ENCODE results near the gene KCNQ4. TPM values are rescaled to one million over a fixed set of nuclear protein-coding genes. Genes with fewer than 3 reads are reported as not detected.

Gene KCNQ4
- total and polyA plus RNA-seq, 2 of the 8 experiments (the other 6 are each of a cell fraction or from before 2014, with no cell fraction given), result 2.2 to 3.9 TPM

DNA sequence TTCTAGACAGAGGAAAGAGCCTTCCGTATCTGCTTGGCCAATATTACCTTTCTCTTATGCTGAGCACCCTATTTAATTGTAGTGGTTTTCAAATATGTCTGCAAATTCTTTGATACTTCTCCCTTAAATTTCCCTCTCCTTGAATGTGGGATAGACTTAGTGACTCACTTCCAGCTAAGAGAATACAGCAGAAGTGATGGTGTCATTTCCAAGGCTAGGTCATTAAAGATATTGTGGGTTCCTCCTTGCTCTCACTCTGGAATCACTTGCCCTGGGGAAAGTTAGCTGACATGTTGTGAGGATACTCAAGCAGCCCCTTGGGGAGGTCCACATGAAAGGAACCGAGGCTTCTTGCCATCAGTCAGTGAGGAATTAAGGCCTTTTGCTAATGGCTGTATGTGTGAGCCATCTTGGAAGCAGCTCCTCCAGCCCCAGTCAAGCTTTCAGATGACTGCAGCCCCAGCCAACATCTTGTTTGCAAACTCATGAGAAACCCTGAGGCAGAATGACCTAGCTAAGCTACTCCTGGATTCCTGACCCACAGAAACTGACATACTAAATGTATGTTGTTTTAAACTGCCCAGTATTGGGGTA is 86.6 kb downstream of the KCNQ4 start:
- H3K14ac ChIP-seq (ENCODE audit: insufficient read length), result no peak overlapping the region
- no peak overlapping the region for H3K4me3 ChIP-seq (ENCODE audit: extremely low read depth in 1 of 4, insufficient read depth in 2 of 4, low read depth in 3 of 4, low read length in 4 of 4)
- no peak overlapping the region for H3K27ac ChIP-seq (ENCODE audit: low read depth, low read length)
- H2BK15ac ChIP-seq (ENCODE audit: low read length), result no peak overlapping the region
- ChIA-PET POLR2A (ENCODE audit: partially characterized antibody) (interaction anchor here (0.8 to 1.4 kb wide), 2 partner anchors 8 to 82 kb away, joined by 3 read pairs; partner anchors contain the start of gene CITED4), CTCF (ENCODE audit: partially characterized antibody) (interaction anchor here (0.6 to 26.8 kb wide), 4 partner anchors 24 to 98 kb away, joined by 3 to 917 read pairs (median 4); no protein-coding TSS in a partner anchor)
- H3K79me2 ChIP-seq (ENCODE audit: control insufficient read depth in 1 of 2, insufficient read depth in 2 of 2, low read length in 2 of 2), result no peaks in the 10 kb centered on the region
- no peak overlapping the region for H4K91ac ChIP-seq (replicated peaks; ENCODE audit: insufficient read length, low read length)
- H4K8ac ChIP-seq (ENCODE audit: extremely low read depth, insufficient read depth, low read length), result no peak overlapping the region
- H2BK20ac ChIP-seq (ENCODE audit: low read length), result no peak overlapping the region
- DNase-seq (ENCODE audit: low read depth in 1 of 2, low spot score in 2 of 2) (no peak), FAIRE-seq (no peak)
- no peak overlapping the region for H3K18ac ChIP-seq (ENCODE audit: extremely low read depth, low read length)
- no peaks in the 10 kb centered on the region for H3K4me1 ChIP-seq (replicated peaks in 1 of 4; ENCODE audit: control insufficient read depth in 3 of 4, insufficient read depth in 4 of 4, low read length in 3 of 4)
- H2AFZ ChIP-seq (ENCODE audit: low read length), result no peak overlapping the region
- H3K79me1 ChIP-seq (ENCODE audit: low read depth, low read length), result no peaks in the 10 kb centered on the region
- no peaks in the 10 kb centered on the region for H3K36me3 ChIP-seq (ENCODE audit: control insufficient read depth in 2 of 4, insufficient read depth in 4 of 4, low read length in 3 of 4)
- no peak overlapping the region for H3K56ac ChIP-seq (replicated peaks; ENCODE audit: insufficient read length, low read depth, low read length)
- H4K20me1 ChIP-seq (replicated peaks in 1 of 2; ENCODE audit: control insufficient read depth in 1 of 2, insufficient read depth in 2 of 2, low read length in 2 of 2), result no peaks in the 10 kb centered on the region
- no peaks in the 10 kb centered on the region for H3K23me2 ChIP-seq (ENCODE audit: low read depth, low read length)
- H2BK12ac ChIP-seq (ENCODE audit: low read depth, low read length), result no peak overlapping the region
- no peak overlapping the region for H2BK5ac ChIP-seq (ENCODE audit: low read depth, low read length)
- no peak overlapping the region for H4K5ac ChIP-seq (ENCODE audit: insufficient read length, low read depth, low read length)
- H3K4ac ChIP-seq (replicated peaks; ENCODE audit: insufficient read length, low read depth, low read length), result no peak overlapping the region
- no peak overlapping the region for H2BK120ac ChIP-seq (replicated peaks; ENCODE audit: low read depth, low read length)
- WGBS, 2 experiments (ENCODE audit: extremely low coverage in 1 of 2, insufficient coverage in 1 of 2, insufficient read length in 1 of 2, insufficient replicate concordance in 2 of 2, low coverage in 1 of 2, low lambda C conversion rate in 2 of 2, missing lambda C conversion rate in 1 of 2), result 82% methylated on average over 2 of the region's 2 CpGs; no CpG with 5 or more reads in 1 of the 2 experiments
- H3K9ac ChIP-seq (replicated peaks in 1 of 4; ENCODE audit: extremely low read depth in 1 of 4, low read depth in 3 of 4, low read length in 3 of 4), result no peak overlapping the region
- H3K4me2 ChIP-seq (ENCODE audit: insufficient read depth in 1 of 2, low read depth in 2 of 2, low read length in 2 of 2), result no peak overlapping the region
- H3K23ac ChIP-seq (ENCODE audit: insufficient read length), result no peak overlapping the region
- no peaks in the 10 kb centered on the region for H3K27me3 ChIP-seq (replicated peaks in 1 of 4; ENCODE audit: control insufficient read depth in 3 of 4, extremely low read depth in 1 of 4, insufficient read depth in 3 of 4, low read length in 3 of 4)
- peaks cover 0 to 2% of the 10 kb centered on the region in 2 experiments; a peak in 1 of 4 replicates for H3K9me3 ChIP-seq (ENCODE audit: insufficient read depth in 2 of 2, low read depth in 1 of 2, low read length in 1 of 2)
- H2AK5ac ChIP-seq (ENCODE audit: low read depth, low read length), result no peak overlapping the region
- TF ChIP-seq GTF2F1 (IDR thresholded peaks at IDR 0.05; ENCODE audit: borderline replicate concordance, low read depth, low read length) (no peak), HDAC2 (IDR thresholded peaks at IDR 0.05; ENCODE audit: borderline replicate concordance in 1 of 2, low read depth in 2 of 2, low read length in 2 of 2) (no peak), POU5F1 (IDR thresholded peaks at IDR 0.05; ENCODE audit: low read depth, low read length) (no peak), SP4 (IDR thresholded peaks at IDR 0.05; ENCODE audit: low read length) (no peak), RXRA (IDR thresholded peaks at IDR 0.05; ENCODE audit: insufficient read depth, low read depth, low read length) (no peak), POLR2AphosphoS5 (IDR thresholded peaks at IDR 0.05; ENCODE audit: low read depth, low read length) (no peak), FOSL1 (IDR thresholded peaks at IDR 0.05; ENCODE audit: insufficient read depth, low read depth, low read length) (no peak), ASH2L (IDR thresholded peaks at IDR 0.05; ENCODE audit: low read length) (no peak), TAF7 (optimal IDR thresholded peaks at IDR 0.05; ENCODE audit: borderline replicate concordance, low read depth, low read length) (no peak), RFX5 (IDR thresholded peaks at IDR 0.05; ENCODE audit: borderline replicate concordance, low read depth, low read length) (no peak), RBBP5 (IDR thresholded peaks at IDR 0.05; ENCODE audit: borderline replicate concordance, low read depth, low read length) (no peak)
- TF ChIP-seq, protein P1, sequence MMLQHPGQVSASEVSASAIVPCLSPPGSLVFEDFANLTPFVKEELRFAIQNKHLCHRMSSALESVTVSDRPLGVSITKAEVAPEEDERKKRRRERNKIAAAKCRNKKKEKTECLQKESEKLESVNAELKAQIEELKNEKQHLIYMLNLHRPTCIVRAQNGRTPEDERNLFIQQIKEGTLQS (IDR thresholded peaks at IDR 0.05; ENCODE audit: insufficient read depth, low read depth, low read length), result no peak
